ENCODE results near the gene DNAJC10. TPM values are rescaled to one million over a fixed set of nuclear protein-coding genes. Genes with fewer than 3 reads are reported as not detected.

Gene DNAJC10
- total RNA-seq, 1 experiment from 2014 or later: 160 TPM

DNA sequence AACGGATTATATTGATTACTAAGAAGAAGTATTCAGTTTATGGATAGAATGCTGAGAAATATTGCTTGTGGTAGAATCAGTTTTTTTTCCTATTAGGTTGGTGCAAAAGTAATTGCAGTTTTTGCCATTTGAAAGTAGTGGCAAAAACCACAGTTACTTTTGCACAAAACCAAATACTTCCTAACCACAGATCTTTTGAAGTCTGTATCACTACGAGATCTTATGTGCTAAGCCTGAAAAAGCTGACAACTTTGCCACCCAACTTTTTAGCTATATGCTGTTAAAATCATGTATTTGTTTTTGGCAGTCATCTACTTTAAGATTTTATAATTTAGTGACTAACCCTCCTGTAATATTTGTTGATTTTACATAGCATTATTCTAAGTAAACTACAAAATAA lies 24.6 kb downstream of the DNAJC10 start:
- POLR2A ChIA-PET (ENCODE audit: unreplicated experiment): no interaction called here
- no peak overlapping the region for H3K4me2 ChIP-seq
- H3K27ac ChIP-seq: no peak overlapping the region
- H3K4me1 ChIP-seq (replicated peaks; ENCODE audit: insufficient read depth): no peaks in the 10 kb centered on the region
- H3K9me3 ChIP-seq (ENCODE audit: insufficient read depth, low read depth): no peaks in the 10 kb centered on the region
- intact Hi-C loops (cut with micrococcal nuclease; ENCODE audit: unreplicated experiment): no loop called here
- BruUV-seq (replicated peaks): no TSS peak
- H3K9me2 ChIP-seq (ENCODE audit: insufficient read depth): no peaks in the 10 kb centered on the region
- no peak overlapping the region for H2AFZ ChIP-seq
- H3F3A ChIP-seq (ENCODE audit: insufficient read depth, low read depth): peaks cover 7% of the 10 kb centered on the region; the same call in 1 of the 2 replicates
- H4K20me1 ChIP-seq (ENCODE audit: insufficient read depth): peaks cover 8% of the 10 kb centered on the region; the same call in 1 of the 2 replicates
- no peaks in the 10 kb centered on the region for H3K79me2 ChIP-seq (ENCODE audit: low read depth)
- CTCF ChIA-PET: interaction anchor here (0.6 kb wide), 1 partner anchor 24 kb away, joined by 3 read pairs; no protein-coding TSS in a partner anchor
- no peak for DNase-seq
- TF ChIP-seq, protein P1, sequence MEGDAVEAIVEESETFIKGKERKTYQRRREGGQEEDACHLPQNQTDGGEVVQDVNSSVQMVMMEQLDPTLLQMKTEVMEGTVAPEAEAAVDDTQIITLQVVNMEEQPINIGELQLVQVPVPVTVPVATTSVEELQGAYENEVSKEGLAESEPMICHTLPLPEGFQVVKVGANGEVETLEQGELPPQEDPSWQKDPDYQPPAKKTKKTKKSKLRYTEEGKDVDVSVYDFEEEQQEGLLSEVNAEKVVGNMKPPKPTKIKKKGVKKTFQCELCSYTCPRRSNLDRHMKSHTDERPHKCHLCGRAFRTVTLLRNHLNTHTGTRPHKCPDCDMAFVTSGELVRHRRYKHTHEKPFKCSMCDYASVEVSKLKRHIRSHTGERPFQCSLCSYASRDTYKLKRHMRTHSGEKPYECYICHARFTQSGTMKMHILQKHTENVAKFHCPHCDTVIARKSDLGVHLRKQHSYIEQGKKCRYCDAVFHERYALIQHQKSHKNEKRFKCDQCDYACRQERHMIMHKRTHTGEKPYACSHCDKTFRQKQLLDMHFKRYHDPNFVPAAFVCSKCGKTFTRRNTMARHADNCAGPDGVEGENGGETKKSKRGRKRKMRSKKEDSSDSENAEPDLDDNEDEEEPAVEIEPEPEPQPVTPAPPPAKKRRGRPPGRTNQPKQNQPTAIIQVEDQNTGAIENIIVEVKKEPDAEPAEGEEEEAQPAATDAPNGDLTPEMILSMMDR (conservative IDR thresholded peaks at IDR 0.05): no peak
- no peak for TF ChIP-seq EZH2 (IDR thresholded peaks at IDR 0.05; ENCODE audit: low read depth)
- peaks cover 67% of the 10 kb centered on the region for H3K36me3 ChIP-seq (ENCODE audit: low read depth)
- H3K27me3 ChIP-seq (ENCODE audit: insufficient read depth, low read depth): no peaks in the 10 kb centered on the region
- H3K4me3 ChIP-seq: no peak overlapping the region

DNA sequence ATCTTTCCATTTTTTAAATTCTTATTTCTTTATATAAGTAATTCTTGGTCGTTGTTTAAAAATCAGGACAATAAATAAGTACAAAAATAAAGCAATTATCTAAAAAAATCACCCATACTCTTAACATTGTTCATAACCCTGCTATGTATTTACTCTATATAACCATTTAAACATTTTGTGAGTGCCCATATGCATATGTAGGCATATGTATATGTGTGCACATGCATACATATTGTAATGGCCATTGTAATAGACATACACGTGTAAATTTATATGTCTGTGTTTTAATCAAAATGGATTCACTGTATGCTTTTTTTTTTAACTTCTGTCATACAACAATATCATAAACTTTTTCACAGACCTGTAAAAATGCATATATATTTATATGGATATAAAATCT lies 25.6 kb downstream of the DNAJC10 start:
- H3K4me1 ChIP-seq (replicated peaks; ENCODE audit: insufficient read depth): no peaks in the 10 kb centered on the region
- H3F3A ChIP-seq (ENCODE audit: insufficient read depth, low read depth): peaks cover 6% of the 10 kb centered on the region; the same call in 1 of the 2 replicates
- CTCF ChIA-PET: no interaction called here
- peaks cover 60% of the 10 kb centered on the region for H3K36me3 ChIP-seq (ENCODE audit: low read depth)
- H4K20me1 ChIP-seq (ENCODE audit: insufficient read depth): peaks cover 8% of the 10 kb centered on the region; the same call in 1 of the 2 replicates
- no peaks in the 10 kb centered on the region for H3K79me2 ChIP-seq (ENCODE audit: low read depth)
- H3K9me3 ChIP-seq (ENCODE audit: insufficient read depth, low read depth): no peaks in the 10 kb centered on the region
- POLR2A ChIA-PET (ENCODE audit: unreplicated experiment): no interaction called here
- intact Hi-C loops (cut with micrococcal nuclease; ENCODE audit: unreplicated experiment): no loop called here
- H2AFZ ChIP-seq: no peak overlapping the region
- TF ChIP-seq, protein P1 (conservative IDR thresholded peaks at IDR 0.05): no peak
- no peak for TF ChIP-seq EZH2 (IDR thresholded peaks at IDR 0.05; ENCODE audit: low read depth)
- no peak overlapping the region for H3K4me2 ChIP-seq
- BruUV-seq (replicated peaks): no TSS peak
- H3K9me2 ChIP-seq (ENCODE audit: insufficient read depth): no peaks in the 10 kb centered on the region
- H3K4me3 ChIP-seq: no peak overlapping the region
- H3K27me3 ChIP-seq (ENCODE audit: insufficient read depth, low read depth): no peaks in the 10 kb centered on the region
- H3K27ac ChIP-seq: no peak overlapping the region
- no peak for DNase-seq

GRCh38 chr2:182744490-182744889 lies 28.4 kb downstream of the DNAJC10 start:
- Histone ChIP-seq H2AFZ (no peak overlapping the region), H3K4me1 (replicated peaks; ENCODE audit: insufficient read depth) (no peaks in the 10 kb centered on the region), H3K9me3 (ENCODE audit: insufficient read depth, low read depth) (no peaks in the 10 kb centered on the region), H3K79me2 (ENCODE audit: low read depth) (no peaks in the 10 kb centered on the region), H3K27ac (no peak overlapping the region), H3K4me2 (no peak overlapping the region), H3K9me2 (ENCODE audit: insufficient read depth) (no peaks in the 10 kb centered on the region), H3K36me3 (ENCODE audit: low read depth) (peaks cover 43% of the 10 kb centered on the region), H3K4me3 (no peak overlapping the region), H4K20me1 (ENCODE audit: insufficient read depth) (peaks cover 4% of the 10 kb centered on the region; the same call in 1 of the 2 replicates), H3F3A (ENCODE audit: insufficient read depth, low read depth) (no peaks in the 10 kb centered on the region), H3K27me3 (ENCODE audit: insufficient read depth, low read depth) (no peaks in the 10 kb centered on the region)
- intact Hi-C loops (cut with micrococcal nuclease; ENCODE audit: unreplicated experiment): no loop called here
- no peak for TF ChIP-seq EZH2 (IDR thresholded peaks at IDR 0.05; ENCODE audit: low read depth)
- TF ChIP-seq, protein P1 (conservative IDR thresholded peaks at IDR 0.05): no peak
- ChIA-PET CTCF (no interaction called here), POLR2A (ENCODE audit: unreplicated experiment) (no interaction called here)
- no TSS peak for BruUV-seq (replicated peaks)
- DNase-seq: no peak
